GM12878 (cell line): ENCODE results near the gene AGAP1.

Experiments
- CTCF ChIP-seq, 3 experiments: IDR thresholded peaks in 2 of 3; conservative IDR thresholded peaks in 1 of 3; 2 replicates each; pipeline ENCODE4 v1.5.1; 2011; ENCODE audit warnings: low read depth in 3 of 3, low read length in 3 of 3, mild to moderate bottlenecking in 3 of 3, control low read depth in 2 of 3, moderate library complexity in 2 of 3, inconsistent platforms in 1 of 3, mixed read lengths in 1 of 3; ENCODE audit not compliant: control insufficient read depth in 2 of 3, insufficient read depth in 1 of 3; ENCODE audit errors: extremely low read depth in 1 of 3
- GABPA ChIP-seq: IDR thresholded peaks from 2 replicates; pipeline ENCODE4 v1.6.1; 2014; ENCODE audit warnings: antibody characterized with exemption, low read depth, mild to moderate bottlenecking, inconsistent platforms
- MAX ChIP-seq: IDR thresholded peaks from 2 replicates; pipeline ENCODE4 v1.6.1; 2012; ENCODE audit warnings: low read depth, low read length, improper control_type of control experiment
- MYC ChIP-seq: IDR thresholded peaks from 2 replicates; pipeline ENCODE4 v1.6.1; 2011; ENCODE audit warnings: mild to moderate bottlenecking, low read length, moderate library complexity, inconsistent platforms; ENCODE audit not compliant: insufficient read depth, insufficient replicate concordance, insufficient read length, severe bottlenecking
- POLR2A ChIP-seq: IDR thresholded peaks from 2 replicates; pipeline ENCODE4 v1.6.1; 2011; ENCODE audit warnings: low read depth, mild to moderate bottlenecking, low read length
- RBBP5 ChIP-seq: fragments of 200-600 bp; sonication (generic); conservative IDR thresholded peaks from 2 replicates; pipeline ENCODE4 v1.6.1; 2016
- SMAD5 ChIP-seq: IDR thresholded peaks from 2 replicates; pipeline ENCODE4 v1.6.1; 2016; ENCODE audit warnings: antibody characterized with exemption, low read depth
- SMC3 ChIP-seq: IDR thresholded peaks from 2 replicates; pipeline ENCODE4 v1.6.1; 2011; ENCODE audit warnings: low read length, improper control_type of control experiment, borderline replicate concordance
- TF ChIP-seq, protein P1 (sequence below): fragments of 450-650 bp; IDR thresholded peaks from 2 replicates; pipeline ENCODE4 v1.6.1; 2016; ENCODE audit warnings: mild to moderate bottlenecking

DNA sequence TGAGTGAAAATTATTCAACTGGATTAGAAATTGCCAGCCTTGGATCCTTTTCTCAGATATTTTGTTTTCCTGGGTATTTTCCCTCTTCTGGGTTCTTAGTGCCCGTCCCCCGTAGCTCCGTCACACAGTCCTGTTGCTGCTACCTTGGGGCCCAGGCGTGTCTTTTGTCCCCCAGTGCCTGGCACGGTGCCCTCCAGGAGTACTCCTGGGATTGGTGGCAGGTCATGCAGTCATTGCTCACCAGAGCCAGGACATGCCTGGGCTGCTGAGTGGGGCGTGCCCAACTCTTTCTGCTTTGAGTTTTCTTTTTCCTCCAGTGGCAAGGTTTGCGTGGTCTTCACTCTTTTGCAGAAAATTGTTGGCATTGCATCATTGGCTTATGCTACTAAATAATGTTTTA, 275.2 kb downstream of the AGAP1 start:
- TF ChIP-seq MAX (no peak), SMC3 (no peak), SMAD5 (no peak), POLR2A (no peak), CTCF (IDR thresholded peaks at IDR 0.05 in 2 of 3, conservative IDR thresholded peaks at IDR 0.05 in 1 of 3; ENCODE audit: control insufficient read depth in 2 of 3, extremely low read depth in 1 of 3, insufficient read depth in 1 of 3, low read depth in 3 of 3, low read length in 3 of 3) (no peak), GABPA (no peak), MYC (no peak), RBBP5 (no peak)
- TF ChIP-seq, protein P1, sequence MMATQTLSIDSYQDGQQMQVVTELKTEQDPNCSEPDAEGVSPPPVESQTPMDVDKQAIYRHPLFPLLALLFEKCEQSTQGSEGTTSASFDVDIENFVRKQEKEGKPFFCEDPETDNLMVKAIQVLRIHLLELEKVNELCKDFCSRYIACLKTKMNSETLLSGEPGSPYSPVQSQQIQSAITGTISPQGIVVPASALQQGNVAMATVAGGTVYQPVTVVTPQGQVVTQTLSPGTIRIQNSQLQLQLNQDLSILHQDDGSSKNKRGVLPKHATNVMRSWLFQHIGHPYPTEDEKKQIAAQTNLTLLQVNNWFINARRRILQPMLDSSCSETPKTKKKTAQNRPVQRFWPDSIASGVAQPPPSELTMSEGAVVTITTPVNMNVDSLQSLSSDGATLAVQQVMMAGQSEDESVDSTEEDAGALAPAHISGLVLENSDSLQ = no peak
